GM15510 (cell line): ENCODE data around the gene CELF2.

Source experiments
- POLR2A ChIP-seq: IDR thresholded peaks from 3 replicates; pipeline ENCODE4 v1.6.1; 2011; ENCODE audit warnings: borderline replicate concordance; ENCODE audit not compliant: insufficient read length; ENCODE audit errors: extremely low read depth

Gene CELF2

DNA sequence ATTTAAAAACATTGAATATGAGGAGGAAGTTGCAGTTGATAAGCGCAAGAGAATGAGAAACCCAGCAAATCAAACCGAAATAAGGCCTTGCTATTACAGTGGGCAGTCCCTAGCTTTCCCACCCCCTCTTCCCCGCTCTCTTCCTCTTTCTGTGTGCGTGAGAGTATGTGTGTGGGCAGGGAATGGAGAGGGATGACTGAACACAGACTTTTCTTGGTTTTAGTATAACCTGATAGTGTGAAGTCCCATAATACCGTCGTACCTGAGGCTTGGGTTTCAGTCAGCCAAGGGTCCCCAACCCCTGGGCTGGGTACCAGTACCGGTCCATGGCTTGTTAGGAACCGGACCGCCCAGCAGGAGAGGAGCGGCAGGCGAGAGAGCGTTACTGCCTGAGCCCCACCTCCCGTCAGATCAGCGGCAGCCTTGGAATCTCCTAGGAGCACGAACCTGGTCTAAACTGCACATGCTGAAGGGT lies 255.3 kb downstream of the CELF2 start:
- no peak for TF ChIP-seq POLR2A

DNA sequence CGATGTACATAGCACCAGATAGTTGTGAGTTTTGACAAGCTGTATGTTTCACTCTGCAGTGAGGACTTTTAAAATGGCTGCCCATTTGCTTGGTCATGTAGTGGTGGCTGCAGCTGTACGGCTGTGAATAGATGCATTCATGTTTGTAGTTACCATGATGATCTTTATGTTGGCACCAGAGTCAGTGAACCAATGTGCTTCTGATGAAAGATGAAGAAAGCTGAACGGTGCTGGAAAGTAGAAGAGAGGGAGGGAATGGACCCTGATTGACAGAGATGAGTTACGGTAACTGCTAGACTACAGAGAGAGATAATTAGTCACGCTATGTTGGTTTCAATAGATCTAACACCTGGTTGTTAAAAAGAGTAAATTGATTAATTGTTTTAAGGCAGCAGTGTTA lies 256.8 kb downstream of the CELF2 start:
- no peak for TF ChIP-seq POLR2A

DNA sequence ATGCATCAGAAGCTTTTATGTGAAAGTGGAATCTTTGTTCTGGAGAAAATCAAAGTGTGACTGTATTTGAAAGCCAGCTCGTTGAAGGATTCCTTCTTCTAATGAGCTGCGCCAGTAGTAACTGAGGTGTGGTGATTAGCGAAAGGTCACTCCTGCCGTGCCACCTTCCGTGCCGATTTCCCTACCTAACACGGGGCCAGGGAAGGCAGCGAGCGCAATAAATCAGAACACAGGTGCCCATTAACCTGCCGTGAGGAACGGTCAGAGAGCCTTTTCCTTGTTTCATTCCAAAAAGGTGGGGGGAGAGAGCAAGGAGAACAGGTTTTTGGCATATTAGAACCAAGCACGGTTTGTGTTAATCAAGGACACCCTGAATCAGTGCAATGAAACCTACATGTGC lies 258.0 kb downstream of the CELF2 start:
- no peak for TF ChIP-seq POLR2A

GRCh38 chr10:11276449-11276990 lies 258.8 kb downstream of the CELF2 start:
- TF ChIP-seq POLR2A, result no peak

DNA sequence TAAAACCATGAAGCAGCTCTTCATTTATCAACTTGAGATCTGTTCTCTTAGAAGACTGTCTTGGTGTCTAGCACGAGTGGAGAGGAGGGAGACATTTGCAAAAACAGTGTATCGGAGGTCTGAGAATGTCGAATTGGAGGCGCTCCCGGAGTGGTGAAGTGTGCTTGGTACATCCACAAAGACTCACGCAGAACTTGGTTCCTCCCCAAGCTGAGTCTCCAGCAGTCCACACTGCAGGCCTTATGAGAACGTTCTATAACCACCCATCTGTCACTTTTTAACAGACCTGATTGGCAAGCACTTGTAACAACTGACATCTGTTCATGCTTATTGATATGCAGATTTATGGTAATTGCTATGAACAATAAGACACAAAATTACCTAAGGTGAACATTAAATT lies 261.6 kb downstream of the CELF2 start:
- TF ChIP-seq POLR2A, result no peak

- no peak for TF ChIP-seq POLR2A
These were observed 262.7 kb downstream of the CELF2 start for GRCh38 chr10:11280187-11280932.

DNA sequence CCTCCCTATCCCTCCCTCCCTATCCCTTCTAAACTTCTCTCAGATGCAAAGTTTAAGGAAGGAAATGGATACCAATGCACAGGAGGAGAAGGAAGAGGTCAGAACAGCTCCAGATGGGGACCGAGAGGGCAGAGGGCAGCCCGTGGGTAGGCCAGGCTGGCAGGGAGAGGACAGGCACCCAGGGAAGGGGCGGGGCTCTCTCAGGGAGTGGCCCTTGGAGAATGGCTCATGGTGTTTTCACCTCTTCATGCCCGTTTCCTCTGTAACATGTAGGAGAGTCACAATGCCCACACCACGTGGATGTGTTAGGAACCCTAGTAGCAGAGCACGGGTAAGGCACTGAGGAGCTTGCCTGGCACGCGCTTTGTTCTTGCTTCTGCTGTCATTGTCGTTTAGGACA lies 264.5 kb downstream of the CELF2 start:
- no peak for TF ChIP-seq POLR2A

DNA sequence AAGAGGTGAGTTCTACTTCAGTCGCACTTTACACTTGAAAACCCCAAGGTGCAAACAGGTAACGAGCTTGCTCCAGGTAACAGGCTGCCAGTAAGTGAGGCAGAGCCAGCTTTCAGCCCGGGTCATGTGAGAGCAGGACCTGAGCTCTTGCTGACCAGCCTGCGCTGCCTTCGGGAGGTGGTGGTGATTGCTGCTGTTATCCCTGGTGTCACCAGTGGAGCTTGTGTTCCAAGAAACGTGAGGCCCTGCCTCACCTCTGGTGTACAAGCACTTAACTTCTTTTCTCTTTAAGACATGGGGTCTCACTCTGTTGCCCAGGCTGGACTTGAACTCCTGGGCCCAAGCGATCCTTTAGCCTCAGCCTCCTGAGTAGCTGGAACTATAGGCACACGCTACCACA lies 265.0 kb downstream of the CELF2 start:
- TF ChIP-seq POLR2A, result no peak

GRCh38 chr10:11284291-11285085 lies 266.8 kb downstream of the CELF2 start:
- TF ChIP-seq POLR2A, result no peak

GRCh38 chr10:11285171-11285570 lies 267.5 kb downstream of the CELF2 start:
- no peak for TF ChIP-seq POLR2A

- no peak for TF ChIP-seq POLR2A
These were observed 268.7 kb downstream of the CELF2 start for GRCh38 chr10:11286261-11286852.

GRCh38 chr10:11288302-11288701 lies 270.6 kb downstream of the CELF2 start:
- TF ChIP-seq POLR2A, result no peak

DNA sequence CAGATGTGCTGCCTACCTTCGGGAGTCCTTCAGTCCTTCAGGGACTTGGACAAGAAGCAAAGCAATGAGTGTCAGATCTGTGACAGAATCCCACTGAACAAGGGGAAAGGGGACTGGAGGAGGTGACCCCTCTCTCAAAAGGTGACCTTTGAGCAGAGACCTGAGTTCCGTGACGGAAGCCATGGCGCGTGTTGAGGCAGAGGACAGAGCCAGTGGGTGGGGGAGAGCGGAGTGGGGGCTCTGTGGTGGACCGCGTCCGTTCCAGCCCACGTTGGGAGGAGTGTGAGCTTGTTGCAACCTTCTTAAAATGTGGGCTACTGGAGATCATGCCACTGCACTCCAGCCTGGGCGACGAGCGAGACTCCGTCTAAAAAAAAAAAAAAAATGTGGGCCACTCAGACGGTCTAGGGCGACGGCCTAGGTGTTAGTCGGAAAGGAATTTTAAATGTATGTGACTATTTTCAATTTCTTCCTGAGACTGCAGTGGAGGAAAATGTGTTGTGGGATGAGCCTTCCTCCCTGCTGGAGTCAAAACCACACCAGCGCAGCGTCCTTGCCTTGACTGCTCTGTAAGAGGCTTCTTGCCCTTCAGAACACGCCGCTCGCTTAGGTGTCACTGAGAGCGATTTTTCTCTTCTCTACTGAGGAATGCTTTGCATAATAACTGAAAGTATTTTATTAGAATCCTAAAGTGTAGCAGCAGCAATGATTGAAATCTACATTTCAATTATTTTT lies 272.7 kb downstream of the CELF2 start:
- no peak for TF ChIP-seq POLR2A

- no peak for TF ChIP-seq POLR2A
These were observed 275.1 kb downstream of the CELF2 start for GRCh38 chr10:11292576-11293302.
